CD4-positive, CD25-positive, alpha-beta regulatory T cell (primary cell): ENCODE data around the gene PDE8B. TPM values are rescaled to one million over a fixed set of nuclear protein-coding genes. Genes with fewer than 3 reads are reported as not detected.

ENCODE experiments used
- ATAC-seq, 2 donors: fragments of 150-1000 bp; cut with Tn5 transposase; one replicate each; pipeline ENCODE4 v1.10.0; 2021; ENCODE audit warnings: low read depth in 2 of 2, moderate number of reproducible peaks in 2 of 2, moderate library complexity in 1 of 2
- DNase-seq, 3 donors: peaks; one replicate each; pipeline versions ENCODE4 v3.0.0 to v3.0.0-alpha.2; 2012 to 2022; ENCODE audit warnings: mixed read lengths in 1 of 3
- H3K27ac ChIP-seq: one replicate; pipeline ENCODE4 v1.7.0; 2013; ENCODE audit warnings: mild to moderate bottlenecking, low read length; ENCODE audit not compliant: insufficient read depth, poor library complexity, severe bottlenecking
- H3K27me3 ChIP-seq: one replicate; pipeline ENCODE4 v1.7.0; 2013; ENCODE audit warnings: low read length; ENCODE audit not compliant: control insufficient read depth, insufficient read depth
- H3K36me3 ChIP-seq: one replicate; pipeline ENCODE4 v1.7.0; 2013; ENCODE audit warnings: mild to moderate bottlenecking, low read length, moderate library complexity; ENCODE audit not compliant: control insufficient read depth, insufficient read depth
- H3K4me1 ChIP-seq: 2 replicates; pipeline ENCODE4 v1.7.0; 2013; ENCODE audit warnings: mild to moderate bottlenecking, low read length; ENCODE audit not compliant: insufficient read depth, control insufficient read depth, poor library complexity, severe bottlenecking
- H3K4me3 ChIP-seq: one replicate; pipeline ENCODE4 v1.7.0; 2013; ENCODE audit warnings: low read depth, mild to moderate bottlenecking, low read length, moderate library complexity
- H3K9me3 ChIP-seq, 2 experiments: 1 replicate in 1 of 2; 2 replicates in 1 of 2; pipeline ENCODE4 v1.7.0; 2013; ENCODE audit warnings: low read length in 2 of 2, mild to moderate bottlenecking in 1 of 2, moderate library complexity in 1 of 2; ENCODE audit not compliant: control insufficient read depth in 2 of 2
- H3K27ac Mint-ChIP-seq, 3 donors: one replicate each; pipeline ENCODE4 v1.8.0; 2020 to 2022; ENCODE audit warnings: mild to moderate bottlenecking in 3 of 3, mixed read lengths in 3 of 3, moderate library complexity in 2 of 3
- H3K27me3 Mint-ChIP-seq: one replicate; pipeline ENCODE4 v1.8.0; 2022; ENCODE audit warnings: mild to moderate bottlenecking, mixed read lengths
- H3K36me3 Mint-ChIP-seq: one replicate; pipeline ENCODE4 v1.8.0; 2020; ENCODE audit warnings: mixed read lengths
- H3K4me1 Mint-ChIP-seq, 4 donors: one replicate each; pipeline ENCODE4 v1.8.0; 2020 to 2022; ENCODE audit warnings: mixed read lengths in 4 of 4, mild to moderate bottlenecking in 1 of 4
- H3K4me3 Mint-ChIP-seq, 4 donors: one replicate each; pipeline ENCODE4 v1.8.0; 2020 to 2022; ENCODE audit warnings: mild to moderate bottlenecking in 4 of 4, mixed read lengths in 4 of 4, moderate library complexity in 3 of 4
- H3K9me3 Mint-ChIP-seq, 7 donors: one replicate each; pipeline ENCODE4 v1.8.0; 2020 to 2022; ENCODE audit warnings: mixed read lengths in 7 of 7, mild to moderate bottlenecking in 3 of 7, moderate library complexity in 2 of 7
- polyA plus RNA-seq, 4 donors: library from polyadenylated mRNA; unstranded; fragments of 300-500 nt; fragmentation: Illumina TruSeq; gene quantifications; one replicate each; pipeline ENCODE4 v1.2.3, GENCODE V29; 2021
- total RNA-seq: library from RNA; stranded (reverse); gene quantifications from one replicate; pipeline ENCODE4 v1.2.3, GENCODE V29; 2022

Gene PDE8B
- total and polyA plus RNA-seq, 5 donors from 2014 or later: 0.03 to 0.09 TPM; not detected in 3

GRCh38 chr5:77171141-77171910, 39.2 kb upstream of the PDE8B start:
- H3K27ac Mint-ChIP-seq: no peak overlapping the region
- no peaks in the 10 kb centered on the region for H3K9me3 ChIP-seq
- no peak overlapping the region for H3K4me3 ChIP-seq
- H3K27ac ChIP-seq: no peak overlapping the region
- H3K36me3 Mint-ChIP-seq: no peaks in the 10 kb centered on the region
- no peak overlapping the region for H3K4me3 Mint-ChIP-seq
- peaks cover 9% of the 10 kb centered on the region for H3K27me3 ChIP-seq
- no peak for ATAC-seq
- no peaks in the 10 kb centered on the region for H3K9me3 Mint-ChIP-seq
- H3K27me3 Mint-ChIP-seq: peaks cover 7% of the 10 kb centered on the region
- no peaks in the 10 kb centered on the region for H3K4me1 ChIP-seq
- H3K4me1 Mint-ChIP-seq: no peaks in the 10 kb centered on the region
- H3K36me3 ChIP-seq: no peaks in the 10 kb centered on the region
- DNase-seq: no peak

- no peak overlapping the region for H3K27ac ChIP-seq
- H3K36me3 ChIP-seq: no peaks in the 10 kb centered on the region
- no peak for ATAC-seq
- no peak overlapping the region for H3K4me3 ChIP-seq
- no peak for DNase-seq
- Mint-ChIP-seq H3K4me3 (no peak overlapping the region), H3K27me3 (peaks cover 7% of the 10 kb centered on the region), H3K9me3 (no peaks in the 10 kb centered on the region), H3K4me1 (no peaks in the 10 kb centered on the region), H3K27ac (no peak overlapping the region), H3K36me3 (no peaks in the 10 kb centered on the region)
- H3K27me3 ChIP-seq: peaks cover 13% of the 10 kb centered on the region
- no peaks in the 10 kb centered on the region for H3K9me3 ChIP-seq
- no peaks in the 10 kb centered on the region for H3K4me1 ChIP-seq
Observed at GRCh38 chr5:77172713-77173328, 37.7 kb upstream of the PDE8B start.

- no peaks in the 10 kb centered on the region for H3K9me3 Mint-ChIP-seq
- Histone ChIP-seq H3K9me3 (no peaks in the 10 kb centered on the region), H3K4me3 (no peak overlapping the region), H3K27ac (no peak overlapping the region), H3K27me3 (peaks cover 22% of the 10 kb centered on the region), H3K36me3 (no peaks in the 10 kb centered on the region), H3K4me1 (no peaks in the 10 kb centered on the region)
- no peaks in the 10 kb centered on the region for H3K4me1 Mint-ChIP-seq
- DNase-seq: no peak
- no peak overlapping the region for H3K27ac Mint-ChIP-seq
- ATAC-seq: no peak
- H3K27me3 Mint-ChIP-seq: peaks cover 16% of the 10 kb centered on the region
- no peaks in the 10 kb centered on the region for H3K36me3 Mint-ChIP-seq
- H3K4me3 Mint-ChIP-seq: no peak overlapping the region
Observed at GRCh38 chr5:77174526-77174925, 36.0 kb upstream of the PDE8B start.

DNA sequence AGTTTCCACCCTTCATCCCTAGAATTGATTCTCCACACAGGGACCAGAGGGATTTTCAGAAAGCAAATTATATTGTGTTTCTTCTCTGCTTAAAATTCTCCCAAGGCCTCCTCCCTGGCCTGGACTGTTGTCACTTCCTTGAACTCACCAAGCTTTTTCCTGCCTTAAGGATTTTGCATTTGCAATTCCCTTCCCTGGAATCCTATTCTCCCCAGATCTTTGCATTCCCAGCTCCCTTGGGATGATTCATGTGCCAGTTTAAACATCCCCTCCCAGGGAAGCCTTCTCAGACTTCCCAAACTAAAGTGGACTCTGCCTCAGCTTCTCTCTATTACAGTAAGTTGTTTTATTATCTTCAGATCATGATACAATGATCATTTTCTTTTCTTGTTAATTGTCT, 35.2 kb upstream of the PDE8B start:
- DNase-seq (no peak), ATAC-seq (no peak)
- H3K9me3 Mint-ChIP-seq: no peaks in the 10 kb centered on the region
- no peak overlapping the region for H3K4me3 ChIP-seq
- H3K36me3 Mint-ChIP-seq: no peaks in the 10 kb centered on the region
- no peaks in the 10 kb centered on the region for H3K9me3 ChIP-seq
- peaks cover 17% of the 10 kb centered on the region for H3K27me3 ChIP-seq
- H3K4me1 ChIP-seq: no peaks in the 10 kb centered on the region
- no peaks in the 10 kb centered on the region for H3K4me1 Mint-ChIP-seq
- no peak overlapping the region for H3K27ac ChIP-seq
- peaks cover 12% of the 10 kb centered on the region for H3K27me3 Mint-ChIP-seq
- no peak overlapping the region for H3K4me3 Mint-ChIP-seq
- no peaks in the 10 kb centered on the region for H3K36me3 ChIP-seq
- no peak overlapping the region for H3K27ac Mint-ChIP-seq

- ATAC-seq: no peak
- H3K4me1 Mint-ChIP-seq: no peaks in the 10 kb centered on the region
- no peaks in the 10 kb centered on the region for H3K36me3 Mint-ChIP-seq
- no peak overlapping the region for H3K27ac Mint-ChIP-seq
- H3K27me3 ChIP-seq: peaks cover 18% of the 10 kb centered on the region
- H3K4me1 ChIP-seq: no peaks in the 10 kb centered on the region
- H3K9me3 ChIP-seq: no peaks in the 10 kb centered on the region
- no peak overlapping the region for H3K4me3 Mint-ChIP-seq
- H3K9me3 Mint-ChIP-seq: no peaks in the 10 kb centered on the region
- no peak overlapping the region for H3K4me3 ChIP-seq
- no peak for DNase-seq
- peaks cover 17% of the 10 kb centered on the region for H3K27me3 Mint-ChIP-seq
- H3K27ac ChIP-seq: no peak overlapping the region
- no peaks in the 10 kb centered on the region for H3K36me3 ChIP-seq
Observed at GRCh38 chr5:77176429-77176828, 34.1 kb upstream of the PDE8B start.

DNA sequence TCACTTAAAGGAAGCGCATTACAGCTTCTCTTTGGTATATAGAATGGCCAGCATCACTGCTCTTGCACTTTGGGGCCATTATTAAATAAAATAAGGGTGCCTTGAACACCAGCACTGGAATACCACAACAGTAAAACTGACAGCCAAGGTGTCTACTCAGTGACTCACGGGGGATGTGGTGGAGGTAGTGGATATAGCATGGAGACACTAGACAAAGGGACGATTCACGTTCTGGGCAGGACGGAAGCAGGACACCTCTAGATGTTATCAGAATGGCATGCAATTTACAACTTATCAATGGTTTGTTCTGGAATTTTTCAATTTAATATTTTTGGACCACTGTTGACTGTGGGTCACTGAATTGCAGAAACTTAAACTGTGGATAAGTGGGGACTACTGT, 32.9 kb upstream of the PDE8B start:
- H3K27ac ChIP-seq: no peak overlapping the region
- H3K4me3 ChIP-seq: no peak overlapping the region
- H3K9me3 ChIP-seq: no peaks in the 10 kb centered on the region
- peaks cover 25% of the 10 kb centered on the region for H3K27me3 ChIP-seq
- Mint-ChIP-seq H3K9me3 (no peaks in the 10 kb centered on the region), H3K27ac (no peak overlapping the region), H3K4me3 (no peak overlapping the region), H3K36me3 (no peaks in the 10 kb centered on the region), H3K4me1 (no peaks in the 10 kb centered on the region), H3K27me3 (peaks cover 25% of the 10 kb centered on the region)
- no peak for DNase-seq
- ATAC-seq: no peak
- H3K36me3 ChIP-seq: no peaks in the 10 kb centered on the region
- no peaks in the 10 kb centered on the region for H3K4me1 ChIP-seq

DNA sequence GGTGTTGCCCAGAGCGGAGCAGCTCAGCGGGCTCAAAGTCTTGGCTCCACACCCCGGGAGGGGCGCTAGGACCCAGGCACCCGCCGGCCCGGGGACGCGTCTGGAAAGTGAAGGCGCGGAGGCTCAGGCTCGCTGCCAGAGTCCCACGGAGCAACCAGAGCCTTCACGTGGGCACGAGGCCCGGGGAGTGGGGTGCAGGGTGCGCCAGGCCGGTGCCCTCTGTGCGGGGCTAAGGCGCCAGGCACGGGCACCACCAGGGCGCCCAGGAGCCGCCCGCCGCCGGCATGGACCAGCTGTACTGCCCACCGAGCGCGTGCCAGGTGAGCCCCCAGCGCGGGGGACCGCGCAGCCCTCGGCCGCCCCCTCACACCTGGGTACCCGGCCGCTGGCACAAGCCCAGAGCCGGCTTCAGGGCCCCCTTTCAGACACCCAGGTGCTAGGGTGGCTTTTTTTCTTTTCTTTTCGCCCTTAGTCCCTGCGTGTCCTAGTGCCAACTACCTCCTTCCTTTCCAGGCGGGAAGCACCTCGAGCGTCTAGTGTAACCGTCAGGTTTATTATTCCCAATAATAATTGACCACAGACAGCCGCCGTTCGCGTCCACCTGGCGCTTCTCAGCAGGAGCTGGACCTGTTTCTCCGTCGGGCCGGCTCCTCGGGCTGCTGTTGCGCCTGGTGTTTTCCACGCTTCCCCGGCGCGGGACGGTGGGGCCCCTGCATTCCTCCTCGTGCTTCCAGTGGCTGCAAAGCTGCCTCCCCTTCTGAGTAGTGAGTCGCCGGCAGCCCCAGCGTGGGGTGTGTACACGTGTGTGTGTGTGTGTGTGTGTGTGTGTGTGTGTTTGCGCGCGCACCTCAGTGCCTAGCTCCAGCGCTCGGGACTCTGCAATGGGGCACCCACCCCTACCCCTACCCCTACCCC, 30.1 kb upstream of the PDE8B start:
- H3K27me3 Mint-ChIP-seq: peaks cover 30% of the 10 kb centered on the region
- H3K9me3 ChIP-seq: no peaks in the 10 kb centered on the region
- no peak overlapping the region for H3K27ac Mint-ChIP-seq

More for the DNA sequence above, 30.1 kb upstream of the PDE8B start:
- DNase-seq: no peak
- no peaks in the 10 kb centered on the region for H3K4me1 Mint-ChIP-seq
- Histone ChIP-seq H3K36me3 (no peaks in the 10 kb centered on the region), H3K27me3 (peaks cover 27% of the 10 kb centered on the region), H3K4me3 (no peak overlapping the region), H3K27ac (no peak overlapping the region), H3K4me1 (no peaks in the 10 kb centered on the region)
- H3K9me3 Mint-ChIP-seq: peaks cover 0 to 2% (median 0%) of the 10 kb centered on the region in 7 donors
- no peak overlapping the region for H3K4me3 Mint-ChIP-seq
- H3K36me3 Mint-ChIP-seq: no peaks in the 10 kb centered on the region
- no peak for ATAC-seq
